HG02588 (cell line): ENCODE results near the gene ARHGAP31.
"Not testable (repeated sequence)": the region's sequence is repeated elsewhere in the genome, so short reads cannot be mapped to it uniquely, and the experiment has no call there.

ENCODE experiments used
- ATAC-seq: cut with Tn5 transposase; IDR thresholded peaks from one replicate; pipeline ENCODE4 v1.9.1; 2021; ENCODE audit warnings: mild to moderate bottlenecking, moderate library complexity; ENCODE audit not compliant: unreplicated experiment

Gene ARHGAP31

DNA sequence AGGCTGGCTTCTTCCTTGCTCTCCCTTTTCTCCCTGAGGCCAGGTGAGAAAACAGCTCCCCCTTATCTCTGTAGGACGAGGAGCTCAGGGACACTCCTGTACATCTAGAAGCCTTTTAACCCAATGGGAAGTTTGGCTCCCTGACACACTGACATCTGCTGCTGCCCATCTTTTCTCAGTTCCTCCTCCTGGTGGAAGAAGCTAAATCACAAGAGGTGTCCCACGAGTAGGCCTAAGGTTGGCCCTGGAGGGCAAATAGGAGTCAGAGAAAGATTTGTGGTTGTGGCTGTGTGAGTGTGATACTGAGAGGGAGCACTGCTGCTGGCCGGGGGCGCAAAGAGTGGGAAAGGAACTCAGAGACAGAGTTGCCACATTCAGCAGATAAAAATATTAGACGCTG lies 49.5 kb downstream of the ARHGAP31 start:
- peak; percentile 75 for ATAC-seq

DNA sequence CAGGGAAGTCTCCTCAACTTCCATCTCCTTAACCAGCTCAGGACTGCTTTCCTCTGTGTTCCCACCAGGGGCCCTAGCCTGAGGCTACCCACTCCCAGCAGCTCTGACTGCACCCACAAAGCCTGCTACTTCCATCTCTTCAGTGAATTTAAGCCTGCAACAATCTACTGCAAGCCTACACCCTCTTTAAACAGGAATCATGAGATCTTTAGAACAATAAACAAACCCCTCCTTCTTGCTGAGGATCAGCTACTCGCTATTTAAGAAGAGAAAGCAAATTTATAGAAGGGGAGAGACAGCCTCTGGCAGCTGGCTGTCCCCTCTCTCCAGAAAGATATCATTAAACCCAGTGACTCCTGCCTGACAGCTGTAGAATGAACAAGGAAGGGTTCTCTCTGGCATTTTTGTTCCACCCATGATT lies 51.9 kb downstream of the ARHGAP31 start:
- no peak for ATAC-seq

DNA sequence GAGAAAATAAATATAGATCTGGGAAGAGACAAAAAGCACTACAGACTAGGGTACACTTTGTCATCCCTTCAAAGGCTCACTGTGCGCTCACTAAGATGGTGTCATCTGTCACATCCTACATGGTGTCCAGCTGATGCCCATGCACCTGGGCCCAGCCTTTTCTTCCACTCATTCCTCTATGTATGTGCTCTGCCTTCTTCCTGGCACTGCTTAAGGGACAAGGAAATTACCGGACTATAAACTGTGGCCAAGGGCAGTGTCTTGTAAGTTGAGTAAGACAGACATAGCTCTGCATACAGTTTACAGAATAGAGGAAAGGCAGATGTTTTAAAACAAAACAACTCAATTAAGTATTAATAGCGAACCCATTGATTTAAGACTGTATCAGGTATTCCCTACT lies 52.9 kb downstream of the ARHGAP31 start:
- no peak for ATAC-seq

DNA sequence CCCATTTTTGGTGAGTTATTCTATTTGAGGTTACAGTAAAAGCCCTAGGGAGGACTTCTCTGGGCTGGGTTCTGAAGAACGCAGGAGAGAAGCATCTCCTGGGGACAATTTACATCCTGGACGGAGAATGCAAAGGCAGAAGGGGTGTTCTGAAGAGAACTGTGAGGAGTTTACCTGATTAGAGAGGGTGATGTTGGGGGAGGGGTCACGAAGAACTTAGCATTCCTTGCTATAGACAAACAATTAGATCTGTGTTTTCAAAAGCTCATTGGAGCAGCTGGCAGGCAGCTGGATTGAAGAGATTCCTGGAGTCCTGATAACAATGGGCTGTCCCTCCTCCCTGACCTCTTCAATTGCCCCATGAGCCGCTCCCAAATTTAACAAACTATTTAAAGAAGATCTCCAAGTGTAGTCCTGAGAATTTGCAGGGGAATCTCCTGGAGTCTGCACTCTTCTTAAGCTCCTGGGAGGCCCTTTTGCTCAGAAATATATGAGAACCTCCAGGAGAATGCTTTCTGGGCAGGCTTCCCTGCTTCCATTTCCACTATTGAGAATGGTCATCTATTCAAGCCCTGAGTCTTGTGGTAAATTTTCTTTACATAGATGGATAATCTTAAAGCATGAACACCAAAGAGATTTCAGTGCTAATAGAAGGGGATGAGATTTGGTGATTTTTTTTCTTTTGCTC lies 55.3 kb downstream of the ARHGAP31 start:
- no peak for ATAC-seq

DNA sequence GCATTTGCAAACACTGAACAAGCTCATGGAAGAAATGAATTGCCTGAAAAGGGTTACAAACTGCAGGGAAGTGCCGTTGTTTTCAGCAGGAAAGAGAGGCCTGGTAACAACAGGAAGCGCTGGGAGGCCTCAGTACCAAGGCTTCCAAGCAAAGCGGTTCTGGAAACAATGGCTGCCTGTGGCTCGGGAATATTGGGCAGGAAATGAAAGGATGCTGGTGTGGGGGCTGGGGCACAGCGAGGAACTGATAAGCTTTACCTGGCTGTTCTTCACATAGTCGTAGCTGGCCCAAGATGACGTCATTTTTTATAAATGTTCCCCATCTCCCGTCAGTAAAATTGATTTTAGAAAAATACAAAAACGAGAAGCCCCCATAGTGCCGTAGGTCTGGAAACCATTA lies 55.9 kb downstream of the ARHGAP31 start:
- no peak for ATAC-seq

DNA sequence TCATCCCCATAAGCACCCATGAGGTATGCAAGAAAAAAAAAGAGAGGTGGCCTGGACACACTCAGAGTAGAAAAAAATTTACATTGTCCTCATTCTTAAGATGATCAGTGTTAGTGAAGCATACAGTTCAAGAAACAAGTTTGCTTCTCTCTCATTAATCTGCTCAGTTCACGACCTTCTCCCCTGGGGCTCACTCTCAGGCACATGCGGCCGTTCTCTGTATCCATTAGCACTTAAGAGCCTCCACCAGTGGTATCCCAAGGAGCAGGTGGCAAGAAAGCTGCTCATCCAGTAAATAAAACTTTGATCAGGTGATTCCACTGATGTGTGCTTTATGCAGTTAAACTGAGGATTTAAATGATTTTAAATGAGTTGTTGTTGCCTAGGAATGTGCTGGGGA lies 57.4 kb downstream of the ARHGAP31 start:
- ATAC-seq, result no peak

DNA sequence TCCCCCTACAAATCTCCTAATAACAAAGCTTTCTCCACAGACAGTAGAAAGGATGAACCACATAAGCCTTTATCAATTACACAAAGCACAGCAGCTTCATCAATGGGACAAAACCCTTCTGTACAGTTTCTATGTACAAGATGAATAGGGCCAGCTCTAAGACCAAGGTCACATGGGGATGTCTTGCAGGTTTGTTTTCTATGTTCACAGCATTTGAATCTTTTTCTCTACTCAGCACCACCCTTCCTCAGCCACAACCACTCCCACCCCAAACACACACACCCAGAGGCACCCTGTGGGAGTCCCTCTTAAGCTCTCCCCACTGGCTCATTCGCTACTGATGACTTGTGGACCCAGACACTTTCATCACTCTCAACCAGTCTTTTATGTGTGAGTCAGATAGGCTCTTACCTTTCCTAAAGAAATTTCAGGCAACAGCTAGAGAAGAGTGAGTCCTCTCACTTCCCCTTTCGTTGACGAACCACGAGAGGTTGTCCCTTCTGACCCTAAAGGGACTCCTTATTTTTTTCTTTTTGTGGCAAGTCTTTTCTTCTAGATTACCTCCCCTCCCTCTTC lies 57.9 kb downstream of the ARHGAP31 start:
- peak; percentile 95 for ATAC-seq

DNA sequence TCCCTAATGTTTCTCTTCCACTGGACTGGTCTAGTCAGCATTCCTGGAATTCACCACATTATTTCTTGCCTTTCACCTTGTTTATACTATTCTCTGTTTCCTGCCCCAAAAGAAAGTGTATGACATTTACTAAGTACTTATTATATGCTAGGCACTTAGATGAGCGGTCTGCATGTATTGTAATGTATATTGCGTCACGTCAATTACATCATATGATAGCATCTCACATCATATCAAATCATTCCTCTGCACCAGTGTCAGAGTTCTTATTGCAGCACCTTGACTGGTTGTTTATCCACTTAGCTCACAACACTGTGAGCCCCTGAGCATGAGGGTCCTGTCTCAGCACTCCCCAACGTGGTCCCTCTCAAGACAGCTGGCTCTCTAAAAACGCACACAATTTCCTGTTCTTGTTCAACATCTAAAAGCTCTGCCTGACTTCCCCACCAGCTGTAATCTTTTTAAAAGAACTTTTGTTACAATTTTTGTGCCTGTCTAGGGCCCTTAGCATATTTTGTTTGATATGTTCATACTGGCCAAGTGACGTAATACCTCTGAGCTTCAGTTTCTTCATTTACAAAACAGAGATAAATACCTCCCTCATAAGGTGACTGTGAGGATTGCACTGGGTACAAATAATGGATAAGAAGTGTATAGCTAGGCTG lies 58.8 kb downstream of the ARHGAP31 start:
- no peak for ATAC-seq

DNA sequence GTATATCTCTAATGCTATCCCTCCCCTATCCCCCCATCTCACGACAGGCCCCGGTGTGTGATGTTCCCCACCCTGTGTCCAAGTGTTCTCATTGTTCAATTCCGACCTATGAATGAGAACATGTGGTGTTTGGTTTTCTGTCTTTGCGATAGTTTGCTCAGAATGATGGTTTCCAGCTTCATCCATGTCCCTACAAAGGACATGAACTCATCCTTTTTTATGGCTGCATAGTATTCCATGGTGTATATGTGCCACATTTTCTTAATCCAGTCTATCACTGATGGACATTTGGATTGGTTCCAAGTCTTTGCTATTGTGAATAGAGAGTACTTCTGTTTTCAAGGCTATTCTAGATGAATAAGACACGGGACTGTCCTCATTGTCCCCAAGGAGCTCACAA lies 61.4 kb downstream of the ARHGAP31 start:
- ATAC-seq, result not testable (repeated sequence)

DNA sequence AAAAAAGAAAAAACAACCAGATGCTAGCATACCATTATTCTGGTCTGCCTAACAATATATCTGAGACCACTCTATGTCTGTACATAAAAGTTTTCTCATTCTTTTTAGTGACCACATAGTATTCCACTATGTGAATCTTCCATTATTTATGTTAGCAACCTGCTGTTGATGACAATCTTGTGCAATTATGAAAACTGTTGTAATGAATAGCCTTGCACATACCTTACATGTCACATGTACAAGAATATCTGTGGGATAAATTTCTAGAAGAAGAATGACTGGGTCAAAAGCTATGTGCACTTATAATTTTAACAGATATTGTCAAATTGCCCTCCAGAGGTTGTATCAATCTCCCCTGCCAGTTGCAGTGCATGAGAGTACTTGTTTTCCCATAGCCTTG lies 62.5 kb downstream of the ARHGAP31 start:
- ATAC-seq, result no peak

DNA sequence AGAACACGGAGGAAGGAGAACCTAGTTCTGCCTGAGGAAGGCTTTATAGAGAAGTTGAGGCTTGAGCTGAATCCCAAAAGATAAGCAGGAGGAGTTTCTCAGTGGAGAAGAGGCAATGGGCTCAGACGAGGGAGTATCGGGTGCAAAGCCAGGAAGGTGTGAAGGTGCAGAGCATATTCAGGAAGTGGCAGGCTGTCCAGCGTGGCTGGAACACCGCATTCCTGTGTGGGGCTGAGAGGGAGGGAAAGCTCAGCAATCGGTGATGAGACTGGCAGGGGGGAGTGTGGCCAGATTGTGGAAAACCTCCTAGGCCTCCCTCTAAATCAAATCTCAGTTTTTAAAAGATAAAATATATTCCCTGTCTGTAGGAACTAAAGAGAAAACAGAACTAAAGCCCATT lies 63.0 kb downstream of the ARHGAP31 start:
- no peak for ATAC-seq

DNA sequence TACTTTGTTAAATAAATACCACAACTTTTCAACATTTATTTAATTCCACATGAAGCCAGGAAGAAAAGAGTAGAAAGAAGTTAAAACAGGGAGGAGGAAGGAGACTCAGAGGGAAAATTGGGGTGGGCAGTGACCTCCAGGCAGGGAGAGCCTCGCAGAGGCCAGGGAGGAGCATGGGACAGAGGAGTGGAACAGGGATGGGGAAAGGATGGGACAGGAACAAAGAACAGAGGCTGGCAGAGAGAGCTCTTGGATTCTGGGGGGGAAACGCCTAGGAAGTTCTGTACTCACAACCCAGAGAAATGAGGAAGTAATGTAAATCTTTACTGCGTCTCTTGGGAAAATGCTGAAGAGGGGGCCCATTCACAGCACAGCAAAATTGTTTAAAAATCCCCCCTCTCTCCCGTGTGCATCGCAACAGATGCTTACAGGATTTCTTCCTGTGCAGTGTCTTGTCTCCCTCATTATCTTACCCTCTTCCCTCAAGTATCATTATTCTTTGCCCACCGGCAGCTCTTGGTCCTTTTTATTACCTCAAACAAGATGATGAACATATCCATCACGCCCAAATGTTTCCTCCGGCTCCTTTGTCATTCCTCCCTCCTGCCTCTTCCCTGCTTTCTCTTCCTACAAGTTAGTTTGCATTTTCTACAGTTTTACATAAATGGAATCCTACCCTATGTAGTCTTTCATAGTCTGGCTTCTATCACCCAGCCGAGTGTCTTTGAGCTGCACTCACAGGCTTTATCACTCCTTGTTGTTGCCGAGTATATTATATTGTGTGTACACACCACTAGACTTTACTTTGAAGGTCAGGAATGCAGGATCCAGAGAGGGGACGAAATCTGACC lies 65.5 kb downstream of the ARHGAP31 start:
- peak; percentile 61 for ATAC-seq

DNA sequence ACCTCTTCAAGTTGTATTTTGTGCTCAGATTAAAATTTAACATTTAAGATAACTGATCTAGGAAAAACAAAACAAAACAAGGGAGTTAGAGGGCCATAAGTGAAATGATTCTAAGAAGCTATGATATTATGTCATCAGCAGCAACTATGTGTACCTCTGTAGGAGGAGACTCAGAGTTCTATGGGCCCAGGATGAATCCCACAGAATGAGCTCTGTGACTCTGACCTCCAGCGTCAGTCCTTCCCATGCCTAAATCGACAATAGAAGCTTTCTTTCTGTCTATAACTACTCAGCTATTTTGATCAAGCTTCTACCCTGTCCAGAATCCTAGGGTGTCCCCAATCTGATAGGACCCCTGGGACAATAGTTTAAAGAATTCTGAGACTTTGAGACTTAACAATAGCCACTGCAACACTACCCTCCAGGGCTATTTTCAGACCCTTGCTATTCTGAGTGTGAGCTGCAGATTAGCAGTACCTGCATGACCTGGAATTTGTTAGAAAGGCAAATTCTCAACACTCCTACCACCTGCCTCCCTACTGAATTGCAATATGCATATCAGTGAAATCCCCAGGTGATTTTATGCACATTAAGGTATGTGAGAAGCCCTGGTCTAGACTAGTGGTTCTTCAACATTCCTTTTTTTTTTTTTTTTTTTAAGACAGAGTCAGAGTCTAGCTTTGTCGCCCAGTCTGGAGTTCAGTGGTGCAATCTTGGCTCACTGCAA lies 66.7 kb downstream of the ARHGAP31 start:
- no peak for ATAC-seq

DNA sequence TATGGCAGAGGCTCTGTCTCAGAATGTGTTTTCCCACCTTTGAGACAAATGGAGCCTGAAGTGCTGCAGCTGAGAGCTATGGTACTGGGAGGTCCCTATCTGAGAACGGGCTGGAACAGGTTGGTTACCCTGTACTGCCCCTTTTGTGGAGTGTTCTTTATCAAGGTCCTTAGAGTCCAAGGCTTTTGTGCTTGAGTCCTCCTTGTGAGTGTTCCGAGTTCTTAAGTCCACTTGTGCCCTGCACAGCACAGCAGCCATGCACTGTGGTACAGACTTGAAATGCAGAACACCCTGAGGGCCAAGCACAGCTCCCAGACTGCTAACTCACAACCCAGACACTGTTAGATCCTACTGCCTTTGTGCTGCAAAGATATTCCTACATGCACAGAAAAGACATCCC lies 67.8 kb downstream of the ARHGAP31 start:
- no peak for ATAC-seq

DNA sequence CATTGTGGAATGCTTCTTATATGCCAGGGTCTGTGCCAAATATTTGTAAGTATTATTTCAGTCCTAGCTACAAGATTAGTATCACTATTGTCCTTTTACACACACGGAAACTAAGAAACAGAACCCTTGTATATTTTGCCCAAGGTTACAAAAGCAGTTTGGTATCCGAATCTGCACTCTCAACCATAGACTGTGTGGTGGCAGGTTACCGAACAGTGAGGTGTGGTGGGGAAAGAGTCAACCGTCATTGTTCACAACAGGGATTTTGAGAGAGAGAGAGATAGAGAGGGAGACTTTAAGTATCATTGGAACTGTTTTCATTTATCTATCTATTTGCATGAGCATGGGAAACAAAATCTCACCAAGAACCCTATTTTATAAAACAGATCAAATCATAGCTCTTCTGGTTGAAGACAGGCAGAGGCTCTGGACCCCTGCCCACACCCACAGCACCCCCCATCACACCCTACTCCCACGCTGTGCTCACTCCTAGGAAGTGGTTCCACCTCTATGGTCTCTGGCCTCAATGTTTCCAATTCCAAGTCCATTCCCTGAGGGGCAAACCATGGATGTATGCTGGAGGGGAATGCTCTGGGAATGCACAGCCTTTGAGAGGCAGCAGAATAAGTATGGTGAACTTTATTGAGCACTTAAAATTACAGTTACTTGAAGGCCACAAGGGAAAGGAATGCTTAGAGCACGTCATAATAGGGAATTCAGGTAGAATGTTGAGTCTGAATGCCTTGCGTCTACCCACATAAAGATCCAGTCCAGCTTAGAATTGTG lies 69.0 kb downstream of the ARHGAP31 start:
- no peak for ATAC-seq

DNA sequence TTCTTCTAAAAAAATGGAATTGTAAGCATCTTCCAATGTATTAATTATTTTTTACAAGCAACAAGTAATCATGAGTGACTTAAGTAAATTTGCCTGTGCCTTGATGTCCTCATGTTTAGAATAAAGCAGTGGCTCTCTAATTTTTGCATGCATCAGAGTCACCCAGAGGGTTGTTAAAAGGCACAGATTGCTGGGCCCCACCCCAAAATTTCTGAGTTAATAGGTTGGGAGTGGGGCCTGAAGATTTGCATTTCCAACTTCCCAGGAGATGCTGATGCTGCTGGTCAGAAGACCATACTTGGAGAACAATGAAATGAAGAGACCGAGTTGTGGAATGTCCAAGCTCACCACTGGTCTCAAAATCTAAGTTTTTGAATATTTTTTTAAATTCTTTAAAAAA lies 70.2 kb downstream of the ARHGAP31 start:
- no peak for ATAC-seq

DNA sequence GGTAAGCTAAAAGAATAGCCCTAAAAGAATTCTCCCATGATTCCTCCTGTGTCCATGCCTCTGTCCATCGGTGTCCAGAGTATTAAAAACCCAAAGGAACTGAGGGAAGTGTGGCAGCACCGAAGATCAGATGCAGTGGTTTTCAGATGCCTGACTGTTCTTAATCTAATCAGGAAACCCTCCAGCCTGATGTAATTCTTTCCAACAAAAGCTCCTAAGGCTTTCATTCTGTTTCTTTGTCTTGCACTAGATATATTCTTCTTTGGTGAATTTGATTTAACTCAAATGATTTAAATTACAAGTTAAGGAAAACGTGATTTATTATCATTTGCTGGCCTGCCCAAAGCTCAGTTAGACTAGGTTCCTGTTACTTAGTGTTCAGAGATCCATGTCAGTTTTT lies 71.2 kb downstream of the ARHGAP31 start:
- no peak for ATAC-seq

DNA sequence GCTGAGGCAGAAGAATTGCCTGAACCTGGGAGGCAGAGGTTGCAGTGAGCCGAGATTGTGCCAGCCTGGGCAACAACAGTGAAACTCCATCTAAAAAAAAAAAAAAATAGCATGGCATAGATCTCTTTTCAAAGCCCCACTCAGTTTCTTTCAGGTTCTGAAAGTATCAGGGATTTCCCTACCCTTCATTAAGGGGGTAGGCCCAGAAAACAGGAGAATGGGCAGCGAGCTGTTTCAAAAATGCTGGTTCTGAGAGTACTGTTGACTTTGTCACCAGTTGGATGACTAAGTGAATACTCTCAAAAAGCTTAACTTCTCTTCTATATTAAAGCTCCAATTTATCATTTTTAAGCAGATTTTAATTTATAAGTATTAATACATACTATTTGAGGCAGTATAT lies 72.8 kb downstream of the ARHGAP31 start:
- ATAC-seq, result no peak

DNA sequence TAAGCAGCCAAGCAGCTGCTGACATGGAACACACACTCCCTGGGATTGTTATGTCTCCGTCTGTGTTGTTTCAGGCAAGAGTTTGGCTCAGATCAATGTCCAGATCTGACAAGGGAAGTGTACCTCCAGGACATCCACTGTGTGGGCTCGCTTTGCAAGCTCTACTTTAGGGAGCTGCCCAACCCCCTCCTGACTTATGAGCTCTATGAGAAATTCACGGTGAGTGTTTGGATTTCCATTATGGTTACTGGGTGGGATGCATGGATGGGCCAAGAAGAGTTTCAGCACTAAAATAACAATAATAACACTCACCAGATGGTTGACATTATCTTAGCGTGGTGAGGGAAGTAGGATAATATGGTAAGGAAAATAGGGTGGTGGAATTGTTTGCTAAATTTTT lies 74.1 kb downstream of the ARHGAP31 start:
- no peak for ATAC-seq

DNA sequence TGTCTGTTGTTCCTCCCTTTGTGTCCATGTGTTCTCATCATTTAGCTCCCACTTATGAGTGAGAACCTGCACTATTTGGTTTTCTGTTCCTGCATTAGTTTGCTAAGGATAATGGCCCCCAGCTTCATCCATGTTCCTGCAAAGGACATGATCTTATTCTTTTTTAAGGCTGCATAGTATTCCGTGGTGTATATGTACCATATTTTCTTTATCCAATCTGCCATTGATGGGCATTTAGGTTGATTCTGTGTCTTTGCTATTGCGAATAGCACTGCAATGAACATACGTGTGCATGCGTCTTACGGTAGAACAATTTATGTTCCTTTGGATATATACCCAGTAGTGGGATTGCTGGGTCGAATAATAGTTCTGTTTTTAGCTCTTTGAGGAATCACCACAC lies 77.6 kb downstream of the ARHGAP31 start:
- not testable (repeated sequence) for ATAC-seq
